Ishikawa (cell line): ENCODE measurements around the gene ZC3H12D.

ENCODE experiments used
- CEBPB ChIP-seq: IDR thresholded peaks from 2 replicates; pipeline ENCODE4 v1.6.1; 2012
- CREB1 ChIP-seq: IDR thresholded peaks from 2 replicates; pipeline ENCODE4 v1.6.1; 2012; ENCODE audit warnings: low read depth
- EGR1 ChIP-seq: IDR thresholded peaks from 2 replicates; pipeline ENCODE4 v1.6.1; 2012
- EP300 ChIP-seq: IDR thresholded peaks from 2 replicates; pipeline ENCODE4 v1.6.1; 2012; ENCODE audit warnings: borderline replicate concordance
- FOXM1 ChIP-seq: IDR thresholded peaks from 2 replicates; pipeline ENCODE4 v1.6.1; 2012; ENCODE audit warnings: low read depth, borderline replicate concordance
- MAX ChIP-seq: IDR thresholded peaks from 2 replicates; pipeline ENCODE4 v1.6.1; 2012
- NFIC ChIP-seq: IDR thresholded peaks from 2 replicates; pipeline ENCODE4 v1.6.1; 2012
- RAD21 ChIP-seq: IDR thresholded peaks from 2 replicates; pipeline ENCODE4 v1.6.1; 2012; ENCODE audit warnings: low read depth
- REST ChIP-seq: IDR thresholded peaks from 2 replicates; pipeline ENCODE4 v1.6.1; 2012; ENCODE audit warnings: low read depth, mild to moderate bottlenecking
- TAF1 ChIP-seq: IDR thresholded peaks from 2 replicates; pipeline ENCODE4 v1.6.1; 2012; ENCODE audit warnings: low read depth, mild to moderate bottlenecking
- TCF12 ChIP-seq: IDR thresholded peaks from 2 replicates; pipeline ENCODE4 v1.6.1; 2012; ENCODE audit warnings: low read depth
- TEAD4 ChIP-seq: IDR thresholded peaks from 2 replicates; pipeline ENCODE4 v1.6.1; 2012
- USF1 ChIP-seq: IDR thresholded peaks from 2 replicates; pipeline ENCODE4 v1.6.1; 2012
- YY1 ChIP-seq: IDR thresholded peaks from 2 replicates; pipeline ENCODE4 v1.6.1; 2012; ENCODE audit warnings: low read depth
- ZBTB7A ChIP-seq: IDR thresholded peaks from 2 replicates; pipeline ENCODE4 v1.6.1; 2012; ENCODE audit warnings: low read depth

Gene ZC3H12D

GRCh38 chr6:149473080-149474052, 11.4 kb downstream of the ZC3H12D start:
- TF ChIP-seq TEAD4: peak; percentile 45
- no peak for TF ChIP-seq REST
- no peak for TF ChIP-seq EP300
- TF ChIP-seq NFIC: peak; percentile 60

GRCh38 chr6:149472241-149472640, 12.6 kb downstream of the ZC3H12D start:
- TF ChIP-seq EGR1: no peak
- TF ChIP-seq TCF12: no peak
- no peak for TF ChIP-seq RAD21
- no peak for TF ChIP-seq MAX
- TF ChIP-seq CEBPB: no peak
- TF ChIP-seq REST: no peak
- no peak for TF ChIP-seq USF1
- no peak for TF ChIP-seq TEAD4
- no peak for TF ChIP-seq EP300
- TF ChIP-seq FOXM1: no peak
- no peak for TF ChIP-seq NFIC
- TF ChIP-seq YY1: no peak

GRCh38 chr6:149471801-149472200, 13.0 kb downstream of the ZC3H12D start:
- TF ChIP-seq YY1: no peak
- no peak for TF ChIP-seq CEBPB
- no peak for TF ChIP-seq MAX

GRCh38 chr6:149470948-149471347, 13.9 kb downstream of the ZC3H12D start:
- no peak for TF ChIP-seq TEAD4
- no peak for TF ChIP-seq CEBPB
- no peak for TF ChIP-seq TAF1
- TF ChIP-seq REST: no peak
- TF ChIP-seq YY1: no peak
- no peak for TF ChIP-seq TCF12
- no peak for TF ChIP-seq CREB1
- no peak for TF ChIP-seq EGR1
- TF ChIP-seq RAD21: no peak
- no peak for TF ChIP-seq MAX
- no peak for TF ChIP-seq FOXM1
- TF ChIP-seq NFIC: no peak
- no peak for TF ChIP-seq ZBTB7A
- no peak for TF ChIP-seq USF1
